Psoas muscle (tissue), 8 donors: ENCODE measurements around the gene RAPGEFL1. TPM values are rescaled to one million over a fixed set of nuclear protein-coding genes. Genes with fewer than 3 reads are reported as not detected.

Experiments used
- ATAC-seq, 4 donors: fragments of 200-7000 bp; cut with Tn5 transposase; one replicate each; pipeline ENCODE4 v1.9.1; 2020; ENCODE audit warnings: moderate library complexity in 3 of 4, mild to moderate bottlenecking in 2 of 4
- DNase-seq, 2 donors: peaks; one replicate each; pipeline ENCODE4 v3.0.0-alpha.2; 2020
- H3K27ac ChIP-seq: fragments of 200-600 bp; one replicate; pipeline ENCODE4 v1.8.0; 2022
- H3K27me3 ChIP-seq, 3 donors: fragments of 200-600 bp in 1 of 3; one replicate each; pipeline versions ENCODE4 v1.6.1 to v1.8.0; 2013 to 2022; ENCODE audit warnings: low read length in 2 of 3, mild to moderate bottlenecking in 2 of 3, moderate library complexity in 1 of 3; ENCODE audit not compliant: insufficient read depth in 3 of 3
- H3K36me3 ChIP-seq, 2 donors: fragments of 200-600 bp in 1 of 2; one replicate each; pipeline versions ENCODE4 v1.6.1 to v1.8.0; 2013 to 2022; ENCODE audit warnings: low read depth in 1 of 2, mild to moderate bottlenecking in 1 of 2, moderate library complexity in 1 of 2; ENCODE audit not compliant: insufficient read depth in 1 of 2
- H3K4me1 ChIP-seq: fragments of 200-600 bp; one replicate; pipeline ENCODE4 v1.8.0; 2022
- H3K4me3 ChIP-seq: fragments of 200-600 bp; one replicate; pipeline ENCODE4 v1.8.0; 2022; ENCODE audit warnings: mild to moderate bottlenecking
- H3K9me3 ChIP-seq: fragments of 200-600 bp; one replicate; pipeline ENCODE4 v1.8.0; 2022
- CTCF ChIP-seq: fragments of 200-600 bp; IDR thresholded peaks from one replicate; pipeline ENCODE4 v1.8.0; 2022; ENCODE audit warnings: antibody characterized with exemption
- WGBS, 3 donors: extraction: QIAGEN DNeasy Blood & Tissue Kit; methylation state at CpG; one replicate each; pipeline versions ENCODE4 v1.1.6 to v1.1.7; 2013; 5-methylcytosine and 5-hydroxymethylcytosine counted together
- intact Hi-C, 2 donors: fragments of 100-400 bp; cut with DNase I; formaldehyde crosslinking; loops; one replicate each; pipeline versions ENCODE4 v1.11.0 to v1.14.2; 2022
- polyA plus RNA-seq, 3 donors: library from polyadenylated mRNA; stranded (reverse); fragments of 200-250 nt; gene quantifications; one replicate each; pipeline ENCODE4 v1.2.3, GENCODE V29; 2013
- total RNA-seq, 4 donors: library from RNA; stranded (reverse); fragmentation: NEBNext Ultra II Directional in 2 of 4; extraction: Animal tissue kit (Norgen Biotek cat#: 25700) in 2 of 4; gene quantifications; one replicate each; pipeline versions ENCODE4 v1.2.1 to v1.2.4, GENCODE V29; 2021 to 2023
- donor health status: healthy with polysubstance abuse.
- donor health status: DM: no; HTN: no; CAD: no; lungs with moderate emphysema.
- donor health status: Bipolar disorder and iron deficiency.
- donor health status: healthy.
- donor health status: DM: yes; HTN: yes; CAD: no.
- donor health status: DM: no; HTN: no; CAD: no.
- donor health status: DM: no; HTN: no; CAD: no.
- donor health status: DM: yes; HTN: yes; CAD: no.

RAPGEFL1 gene
- total and polyA plus RNA-seq, 7 donors: 1.7 to 5.7 (median 3.5) TPM

DNA sequence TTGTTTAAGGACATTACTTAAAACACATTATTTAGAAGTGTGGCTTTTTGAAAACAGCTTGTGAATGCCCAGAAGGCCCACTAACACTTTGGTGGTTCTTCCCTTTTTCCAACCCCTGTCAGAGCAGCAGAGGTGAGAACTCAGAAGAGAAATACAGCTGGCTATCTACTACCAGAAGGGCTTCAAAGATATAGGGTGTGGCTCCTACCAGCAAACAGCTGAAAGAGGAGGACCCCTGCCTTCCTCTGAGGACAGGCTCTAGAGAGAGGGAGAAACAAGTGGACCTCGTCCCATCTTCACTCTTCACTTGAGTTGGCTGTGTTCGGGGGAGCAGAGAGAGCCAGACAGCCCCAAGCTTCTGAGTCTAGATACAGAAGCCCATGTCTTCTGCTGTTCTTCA is 6.9 kb upstream of the RAPGEFL1 start:
- no peak for ATAC-seq

GRCh38 chr17:40171750-40172149 is 5.5 kb upstream of the RAPGEFL1 start:
- H3K4me1 ChIP-seq: no peaks in the 10 kb centered on the region
- ATAC-seq: no peak
- H3K4me3 ChIP-seq: no peak overlapping the region
- intact Hi-C loops: no loop called here
- WGBS, 3 donors: 55 to 65% (median 55%) methylated on average over 1 of the region's 1 CpG
- no peaks in the 10 kb centered on the region for H3K27me3 ChIP-seq
- no peaks in the 10 kb centered on the region for H3K9me3 ChIP-seq
- peaks cover 4 to 97% of the 10 kb centered on the region in 2 donors for H3K36me3 ChIP-seq
- H3K27ac ChIP-seq: no peak overlapping the region
- no peak for TF ChIP-seq CTCF
- DNase-seq: no peak

More for the DNA sequence above, 6.9 kb upstream of the RAPGEFL1 start:
- TF ChIP-seq CTCF: no peak
- no peak overlapping the region for H3K27ac ChIP-seq
- 78 to 93% (median 91%) methylated on average over 2 of the region's 2 CpGs for WGBS, 3 donors
- H3K27me3 ChIP-seq: no peaks in the 10 kb centered on the region
- H3K9me3 ChIP-seq: no peaks in the 10 kb centered on the region
- intact Hi-C loops: no loop called here
- no peak for DNase-seq
- no peaks in the 10 kb centered on the region for H3K4me1 ChIP-seq
- peaks cover 8 to 100% of the 10 kb centered on the region in 2 donors for H3K36me3 ChIP-seq
- no peak overlapping the region for H3K4me3 ChIP-seq

- intact Hi-C loops: no loop called here
- whole genome bisulfite sequencing, 3 donors: 72 to 80% (median 75%) methylated on average over 4 of the region's 4 CpGs
- ATAC-seq (no peak), DNase-seq (no peak)
- H3K4me1 ChIP-seq: no peaks in the 10 kb centered on the region
- no peak overlapping the region for H3K4me3 ChIP-seq
- no peak for TF ChIP-seq CTCF
- H3K27me3 ChIP-seq: no peaks in the 10 kb centered on the region
- no peak overlapping the region for H3K27ac ChIP-seq
- H3K36me3 ChIP-seq: peaks cover 4 to 85% of the 10 kb centered on the region in 2 donors
- H3K9me3 ChIP-seq: no peaks in the 10 kb centered on the region
These were observed 4.0 kb upstream of the RAPGEFL1 start for GRCh38 chr17:40173091-40173777.

GRCh38 chr17:40173778-40174135 is 3.5 kb upstream of the RAPGEFL1 start:
- intact Hi-C loops: no loop called here
- WGBS, 3 donors: 59 to 72% (median 62%) methylated on average over 3 of the region's 3 CpGs

More at GRCh38 chr17:40173778-40174135, 3.5 kb upstream of the RAPGEFL1 start:
- Histone ChIP-seq H3K27ac (no peak overlapping the region), H3K9me3 (no peaks in the 10 kb centered on the region), H3K27me3 (no peaks in the 10 kb centered on the region), H3K4me1 (no peaks in the 10 kb centered on the region), H3K4me3 (no peak overlapping the region), H3K36me3 (peaks cover 4 to 85% of the 10 kb centered on the region in 2 donors)
- DNase-seq (no peak), ATAC-seq (no peak)
- TF ChIP-seq CTCF: no peak
